AG10803 (cell line): ENCODE results near the gene KCNK6.

Experiments used
- DNase-seq: peaks from one replicate; pipeline ENCODE4 v3.0.0; 2010; ENCODE audit warnings: low read depth
- H3K4me3 ChIP-seq: 2 replicates; pipeline ENCODE4 v1.5.1; 2011; ENCODE audit warnings: mild to moderate bottlenecking, low read length, control low read depth
- TF ChIP-seq, protein P1 (sequence below): conservative IDR thresholded peaks from 2 replicates; pipeline ENCODE4 v1.5.1; 2011; ENCODE audit warnings: mild to moderate bottlenecking, low read length, control low read depth, inconsistent platforms

The KCNK6 gene

DNA sequence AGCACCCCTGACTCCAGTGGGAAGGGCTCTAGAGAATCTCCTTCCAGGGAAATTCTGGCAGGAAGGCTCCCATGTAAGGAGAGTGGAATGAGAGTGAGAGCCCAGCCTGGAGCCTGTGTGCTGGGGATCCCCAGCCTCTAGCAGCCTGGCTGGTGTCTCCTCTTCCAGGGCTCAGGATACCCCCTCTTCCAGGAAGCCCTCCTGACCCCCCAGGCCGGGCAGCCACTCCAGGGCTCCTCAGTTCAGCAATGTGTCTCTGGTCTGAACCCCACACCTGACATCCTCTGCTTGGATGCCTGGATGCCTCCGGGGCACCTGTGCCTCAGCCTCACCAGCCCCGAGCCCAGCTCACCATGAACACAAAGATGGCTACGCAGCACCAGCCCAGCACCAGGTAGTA lies 12.6 kb upstream of the KCNK6 start:
- TF ChIP-seq, protein P1, sequence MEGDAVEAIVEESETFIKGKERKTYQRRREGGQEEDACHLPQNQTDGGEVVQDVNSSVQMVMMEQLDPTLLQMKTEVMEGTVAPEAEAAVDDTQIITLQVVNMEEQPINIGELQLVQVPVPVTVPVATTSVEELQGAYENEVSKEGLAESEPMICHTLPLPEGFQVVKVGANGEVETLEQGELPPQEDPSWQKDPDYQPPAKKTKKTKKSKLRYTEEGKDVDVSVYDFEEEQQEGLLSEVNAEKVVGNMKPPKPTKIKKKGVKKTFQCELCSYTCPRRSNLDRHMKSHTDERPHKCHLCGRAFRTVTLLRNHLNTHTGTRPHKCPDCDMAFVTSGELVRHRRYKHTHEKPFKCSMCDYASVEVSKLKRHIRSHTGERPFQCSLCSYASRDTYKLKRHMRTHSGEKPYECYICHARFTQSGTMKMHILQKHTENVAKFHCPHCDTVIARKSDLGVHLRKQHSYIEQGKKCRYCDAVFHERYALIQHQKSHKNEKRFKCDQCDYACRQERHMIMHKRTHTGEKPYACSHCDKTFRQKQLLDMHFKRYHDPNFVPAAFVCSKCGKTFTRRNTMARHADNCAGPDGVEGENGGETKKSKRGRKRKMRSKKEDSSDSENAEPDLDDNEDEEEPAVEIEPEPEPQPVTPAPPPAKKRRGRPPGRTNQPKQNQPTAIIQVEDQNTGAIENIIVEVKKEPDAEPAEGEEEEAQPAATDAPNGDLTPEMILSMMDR: no peak
- DNase-seq: no peak
- H3K4me3 ChIP-seq: no peak overlapping the region

- DNase-seq: no peak
- TF ChIP-seq, protein P1: no peak
- H3K4me3 ChIP-seq: no peak overlapping the region
These were observed 12.0 kb upstream of the KCNK6 start for GRCh38 chr19:38307597-38307996.

DNA sequence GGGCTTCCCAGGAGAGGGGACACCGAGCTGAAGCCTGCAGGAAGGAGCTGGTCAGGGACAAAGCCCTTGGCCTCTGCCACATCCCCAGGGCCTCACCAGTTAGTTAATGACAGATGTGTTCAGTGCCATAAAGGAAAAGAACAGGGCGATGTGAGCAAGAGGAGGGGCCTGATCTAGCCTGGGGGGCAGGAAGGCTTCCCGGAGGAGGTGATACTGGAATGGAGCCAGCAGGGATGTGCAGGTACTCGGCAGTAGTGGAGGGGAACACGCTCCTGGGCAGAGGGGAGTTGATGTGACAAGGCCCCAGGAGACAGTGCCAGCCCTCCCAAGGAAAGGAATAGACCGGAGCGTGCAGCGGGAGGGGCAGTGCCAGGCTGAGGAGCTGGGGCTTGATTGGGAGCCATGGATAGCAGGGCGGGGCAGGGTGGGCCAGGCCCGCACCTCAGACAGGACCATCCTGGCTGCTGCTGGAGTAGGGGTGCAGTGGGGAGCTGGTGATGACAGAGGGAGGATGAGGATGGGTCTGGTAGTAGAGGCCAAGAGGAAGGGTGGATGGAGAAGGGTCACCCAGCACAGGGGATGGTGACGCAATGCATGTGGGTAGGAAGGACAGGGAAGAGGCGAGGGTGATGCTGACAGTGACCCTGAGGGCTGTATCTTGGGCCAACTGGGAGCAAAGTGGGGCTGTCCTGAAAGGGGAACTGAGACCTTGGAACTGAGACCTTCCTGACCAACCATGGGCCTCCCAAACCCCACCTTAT lies 11.5 kb upstream of the KCNK6 start:
- TF ChIP-seq, protein P1: no peak
- no peak overlapping the region for H3K4me3 ChIP-seq
- DNase-seq: no peak

- no peak for DNase-seq
- H3K4me3 ChIP-seq: no peak overlapping the region
- TF ChIP-seq, protein P1: no peak
These were observed 10.6 kb upstream of the KCNK6 start for GRCh38 chr19:38308926-38309614.

DNA sequence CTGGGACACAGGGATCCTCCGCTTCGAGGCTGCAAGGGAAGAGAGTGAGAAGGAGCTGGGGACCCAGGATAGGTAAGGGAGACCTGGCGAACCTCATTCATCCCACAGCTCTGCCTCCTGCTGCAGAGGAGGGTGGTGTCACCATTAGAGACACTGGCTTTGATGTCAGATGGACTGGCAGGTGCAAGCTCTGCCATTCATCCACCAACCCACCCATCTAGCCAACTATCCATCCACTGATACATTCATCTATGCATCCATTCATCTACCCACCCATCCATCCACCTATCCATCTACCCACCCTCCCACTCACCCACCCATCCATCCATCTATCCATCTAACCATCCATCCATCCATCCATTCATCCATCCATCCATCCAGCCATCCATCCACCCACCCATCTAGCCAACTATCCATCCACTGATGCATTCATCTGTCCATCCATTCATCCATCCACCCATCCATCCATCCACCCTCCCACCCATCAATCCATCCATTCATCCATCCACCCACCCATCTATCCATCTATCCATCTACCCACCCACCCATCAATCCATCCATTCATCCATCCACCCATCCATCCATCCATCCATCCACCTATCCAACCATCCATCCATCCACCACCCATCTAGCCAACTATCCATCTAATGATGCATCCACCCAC lies 9.9 kb upstream of the KCNK6 start:
- no peak for DNase-seq
- TF ChIP-seq, protein P1: no peak
- H3K4me3 ChIP-seq: no peak overlapping the region

- no peak overlapping the region for H3K4me3 ChIP-seq
- TF ChIP-seq, protein P1: no peak
- no peak for DNase-seq
These were observed 9.4 kb upstream of the KCNK6 start for GRCh38 chr19:38310279-38310670.
